Ovary (tissue), 3 donors: ENCODE measurements around the gene ST7.

ENCODE experiments used
- CTCF ChIP-seq, 3 donors: fragments of 450-650 bp in 2 of 3; fragments of 200-600 bp in 1 of 3; IDR thresholded peaks; one replicate each; pipeline versions ENCODE4 v1.5.1 to v1.8.0; 2016 to 2022; ENCODE audit warnings: antibody characterized with exemption in 3 of 3, mild to moderate bottlenecking in 1 of 3
- EP300 ChIP-seq: sonication (generic); formaldehyde crosslinking; IDR thresholded peaks from one replicate; pipeline ENCODE4 v1.6.1; 2017; ENCODE audit warnings: antibody characterized with exemption
- POLR2A ChIP-seq: fragments of 450-650 bp; IDR thresholded peaks from one replicate; pipeline ENCODE4 v1.6.1; 2017; ENCODE audit warnings: antibody characterized with exemption, mild to moderate bottlenecking, moderate library complexity
- donor health status: DM: no; HTN: no; CAD: no.

GRCh38 chr7:117066668-117067067, 113.4 kb downstream of the ST7 start:
- TF ChIP-seq CTCF (IDR thresholded peaks at IDR 0.05) (no peak), POLR2A (no peak), EP300 (no peak)
